SK-N-MC (cell line): ENCODE data around the gene FBXO39.

Source experiments
- EZH2 ChIP-seq: fragments of 200-600 bp; sonication (generic); IDR thresholded peaks from one replicate; pipeline ENCODE4 v1.6.1; 2017; ENCODE audit warnings: antibody characterized with exemption
- FOXP2 ChIP-seq: optimal IDR thresholded peaks from 2 replicates; pipeline ENCODE3; 2011; ENCODE audit warnings: mild to moderate bottlenecking, moderate library complexity; ENCODE audit not compliant: insufficient read depth; ENCODE audit errors: extremely low read length, control extremely low read depth
- POLR2AphosphoS5 ChIP-seq: IDR thresholded peaks from 2 replicates; pipeline ENCODE4 v1.6.1; 2012; ENCODE audit warnings: mild to moderate bottlenecking, low read depth, low read length, borderline replicate concordance

DNA sequence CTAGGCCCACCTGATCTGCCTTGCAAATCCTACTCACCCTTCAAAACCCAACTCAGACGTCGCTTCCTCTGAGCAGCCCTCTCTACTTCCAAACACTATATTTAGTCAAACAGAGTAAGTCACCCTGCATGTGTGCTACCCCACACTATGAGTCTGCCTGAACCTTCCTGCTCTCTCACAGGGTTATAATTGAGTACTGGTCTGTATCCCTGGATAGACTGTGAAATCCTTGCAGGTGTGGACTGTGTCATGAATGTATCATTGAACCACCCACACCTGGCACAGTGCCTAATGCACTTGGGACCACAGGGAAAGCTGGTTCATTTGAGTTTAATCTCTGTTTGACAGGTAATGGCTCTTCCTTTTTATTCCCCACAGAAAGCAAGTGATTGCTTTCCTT is 3.4 kb downstream of the FBXO39 start:
- no peak for TF ChIP-seq EZH2
- no peak for TF ChIP-seq POLR2AphosphoS5
- no peak for TF ChIP-seq FOXP2
